ENCODE measurements around the gene RALGPS1.
"Not testable (repeated sequence)": the region's sequence is repeated elsewhere in the genome, so short reads cannot be mapped to it uniquely, and the experiment has no call there.

Gene RALGPS1

GRCh38 chr9:127014216-127014909, 99.8 kb downstream of the RALGPS1 start:
- no peak for ATAC-seq (ENCODE audit: low read depth)
- H3K27me3 ChIP-seq (ENCODE audit: insufficient read depth, poor library complexity, severe bottlenecking) = no peaks in the 10 kb centered on the region
- no peak for TF ChIP-seq CTCF (IDR thresholded peaks at IDR 0.05; ENCODE audit: poor library complexity, severe bottlenecking)
- no peaks in the 10 kb centered on the region for H3K9me3 ChIP-seq (ENCODE audit: severe bottlenecking)
- no peak for DNase-seq (ENCODE audit: low spot score)
- no peaks in the 10 kb centered on the region for H3K4me1 ChIP-seq (ENCODE audit: insufficient read depth, poor library complexity, severe bottlenecking)
- no peaks in the 10 kb centered on the region for H3K36me3 ChIP-seq (ENCODE audit: low read depth)
- no peak overlapping the region for H3K27ac ChIP-seq (ENCODE audit: poor library complexity, severe bottlenecking)
- no peak overlapping the region for H3K4me3 ChIP-seq (ENCODE audit: severe bottlenecking)

- TF ChIP-seq CTCF (IDR thresholded peaks at IDR 0.05; ENCODE audit: poor library complexity, severe bottlenecking) = no peak
- H3K36me3 ChIP-seq (ENCODE audit: low read depth) = no peaks in the 10 kb centered on the region
- no peaks in the 10 kb centered on the region for H3K27me3 ChIP-seq (ENCODE audit: insufficient read depth, poor library complexity, severe bottlenecking)
- DNase-seq (ENCODE audit: low spot score) (no peak), ATAC-seq (ENCODE audit: low read depth) (no peak)
- H3K27ac ChIP-seq (ENCODE audit: poor library complexity, severe bottlenecking) = no peak overlapping the region
- no peaks in the 10 kb centered on the region for H3K9me3 ChIP-seq (ENCODE audit: severe bottlenecking)
- no peak overlapping the region for H3K4me3 ChIP-seq (ENCODE audit: severe bottlenecking)
- H3K4me1 ChIP-seq (ENCODE audit: insufficient read depth, poor library complexity, severe bottlenecking) = no peaks in the 10 kb centered on the region
These were observed 100.4 kb downstream of the RALGPS1 start for GRCh38 chr9:127014910-127015540.

- no peak overlapping the region for H3K4me3 ChIP-seq (ENCODE audit: severe bottlenecking)
- no peak for TF ChIP-seq CTCF (IDR thresholded peaks at IDR 0.05; ENCODE audit: poor library complexity, severe bottlenecking)
- H3K27ac ChIP-seq (ENCODE audit: poor library complexity, severe bottlenecking) = no peak overlapping the region
- ATAC-seq (ENCODE audit: low read depth) = no peak
- H3K9me3 ChIP-seq (ENCODE audit: severe bottlenecking) = no peaks in the 10 kb centered on the region
- no peaks in the 10 kb centered on the region for H3K27me3 ChIP-seq (ENCODE audit: insufficient read depth, poor library complexity, severe bottlenecking)
- no peaks in the 10 kb centered on the region for H3K36me3 ChIP-seq (ENCODE audit: low read depth)
- DNase-seq (ENCODE audit: low spot score) = no peak
- no peaks in the 10 kb centered on the region for H3K4me1 ChIP-seq (ENCODE audit: insufficient read depth, poor library complexity, severe bottlenecking)
These were observed 101.4 kb downstream of the RALGPS1 start for GRCh38 chr9:127015921-127016512.

GRCh38 chr9:127017979-127018378, 103.4 kb downstream of the RALGPS1 start:
- H3K4me3 ChIP-seq (ENCODE audit: severe bottlenecking); H3K36me3 ChIP-seq (ENCODE audit: low read depth); H3K27me3 ChIP-seq (ENCODE audit: insufficient read depth, poor library complexity, severe bottlenecking); DNase-seq (ENCODE audit: low spot score); ATAC-seq (ENCODE audit: low read depth); H3K27ac ChIP-seq (ENCODE audit: poor library complexity, severe bottlenecking); H3K9me3 ChIP-seq (ENCODE audit: severe bottlenecking); H3K4me1 ChIP-seq (ENCODE audit: insufficient read depth, poor library complexity, severe bottlenecking): not testable (repeated sequence)

GRCh38 chr9:127018935-127019334, 104.4 kb downstream of the RALGPS1 start:
- Histone ChIP-seq H3K27ac (ENCODE audit: poor library complexity, severe bottlenecking) (no peak overlapping the region), H3K9me3 (ENCODE audit: severe bottlenecking) (no peaks in the 10 kb centered on the region), H3K27me3 (ENCODE audit: insufficient read depth, poor library complexity, severe bottlenecking) (no peaks in the 10 kb centered on the region), H3K36me3 (ENCODE audit: low read depth) (no peaks in the 10 kb centered on the region), H3K4me1 (ENCODE audit: insufficient read depth, poor library complexity, severe bottlenecking) (no peaks in the 10 kb centered on the region), H3K4me3 (ENCODE audit: severe bottlenecking) (no peak overlapping the region)
- TF ChIP-seq CTCF (IDR thresholded peaks at IDR 0.05; ENCODE audit: poor library complexity, severe bottlenecking) = no peak
- DNase-seq (ENCODE audit: low spot score) (no peak), ATAC-seq (ENCODE audit: low read depth) (no peak)
